ENCODE measurements around the gene RIPK4.
"Not testable (repeated sequence)": the region's sequence is repeated elsewhere in the genome, so short reads cannot be mapped to it uniquely, and the experiment has no call there.

RIPK4 gene

DNA sequence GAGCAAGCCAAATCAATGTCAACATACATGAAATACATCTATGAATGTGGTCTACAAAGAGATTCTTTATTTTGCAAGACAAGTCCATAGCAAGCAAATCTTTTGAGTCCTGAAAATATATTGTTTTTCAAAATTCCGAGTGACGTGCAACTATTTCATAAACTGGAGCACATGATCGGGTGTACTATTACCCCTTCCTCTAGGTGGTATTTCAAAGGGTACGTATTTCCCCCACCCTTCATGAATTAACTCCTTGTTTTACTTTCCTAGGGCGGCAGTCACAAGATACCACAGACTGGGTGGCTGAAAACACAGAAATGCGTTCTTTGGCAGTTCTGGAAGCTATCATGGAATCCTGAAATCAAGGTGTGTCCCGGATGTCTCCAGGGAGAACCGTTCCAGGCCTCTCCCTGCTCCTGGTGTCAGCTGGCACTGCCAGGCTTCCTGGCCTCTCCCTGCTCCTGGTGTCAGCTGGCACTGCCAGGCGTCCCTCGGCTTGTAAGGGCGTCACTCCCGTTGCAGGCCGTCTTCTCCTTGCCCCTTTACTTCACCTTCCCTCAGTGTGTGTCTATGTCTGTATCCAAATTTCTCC lies 55.3 kb downstream of the RIPK4 start:
- no peak for DNase-seq

DNA sequence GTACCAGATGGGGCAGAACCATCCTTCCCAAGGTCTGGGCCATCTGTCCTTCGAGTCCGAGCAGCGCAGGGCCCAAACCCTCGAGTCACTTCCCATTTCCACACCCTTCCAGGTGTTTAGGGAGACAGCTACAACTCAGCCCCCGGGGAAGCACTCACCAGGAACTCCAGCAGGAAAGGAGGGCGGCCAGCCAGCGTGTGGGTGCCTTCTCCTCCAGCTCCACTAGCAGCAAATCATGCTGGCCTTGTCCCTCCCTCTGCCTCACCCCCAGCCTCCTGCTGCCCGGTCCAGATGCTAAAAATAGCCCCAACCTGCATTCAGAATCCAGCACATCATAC lies 56.1 kb downstream of the RIPK4 start:
- no peak for DNase-seq

DNA sequence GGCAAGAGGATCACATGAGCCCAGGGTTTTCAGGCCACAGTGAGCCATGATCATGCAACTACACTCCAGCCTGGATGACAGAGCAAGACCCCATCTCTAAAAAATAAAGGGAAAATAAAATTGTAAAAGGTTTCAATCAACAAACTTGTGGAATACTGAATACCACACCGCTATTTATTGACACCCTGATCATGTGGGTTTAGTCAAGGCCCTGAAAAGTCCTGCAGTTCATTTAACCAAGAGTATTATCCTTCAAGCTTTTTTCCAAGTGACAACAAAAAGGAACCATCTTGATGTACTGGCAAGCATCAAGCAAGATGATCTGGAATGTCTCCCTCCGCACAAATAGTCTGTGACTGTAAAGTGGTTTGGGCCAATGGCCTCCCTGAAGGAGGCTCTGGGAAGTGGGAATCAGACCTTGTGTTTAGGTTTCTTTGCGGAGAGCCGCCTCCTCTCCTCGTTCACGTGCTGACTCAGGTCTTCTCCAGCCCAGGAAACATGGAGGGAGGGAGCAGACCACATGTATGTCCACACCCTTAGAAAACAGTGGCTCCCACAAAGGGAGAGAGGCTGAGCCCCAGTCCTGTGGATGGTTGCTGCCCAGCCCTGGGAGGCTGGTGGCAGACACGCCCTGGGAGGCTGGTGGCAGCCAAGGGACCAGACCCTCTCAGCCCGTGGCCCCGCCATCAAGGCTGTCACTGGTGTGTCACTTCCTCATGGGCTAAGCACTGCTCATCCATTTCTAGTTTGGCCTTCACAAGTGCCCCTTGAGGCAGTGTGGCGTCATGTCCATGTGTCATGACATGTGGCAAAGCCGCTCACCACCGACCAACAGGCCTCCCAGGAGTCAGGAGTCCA lies 56.7 kb downstream of the RIPK4 start:
- DNase-seq = no peak

DNA sequence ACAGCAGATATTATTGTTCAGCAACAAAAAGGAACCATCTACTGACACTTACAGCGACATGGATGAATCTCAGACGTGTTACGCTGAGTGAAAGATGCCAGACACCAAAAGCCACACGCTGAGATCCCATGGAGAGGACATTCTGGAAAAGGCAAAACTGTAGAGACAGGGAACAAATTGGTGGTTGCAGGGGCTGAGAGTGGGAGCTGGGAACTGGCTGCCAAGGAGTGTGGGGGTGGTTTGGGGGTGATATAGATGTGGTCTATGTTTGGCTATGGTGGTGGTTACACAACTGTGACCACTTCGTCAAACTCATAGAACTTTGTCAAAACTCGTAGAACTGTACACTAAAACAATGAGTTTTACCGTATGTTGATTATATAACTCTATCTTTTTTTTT lies 57.7 kb downstream of the RIPK4 start:
- no peak for DNase-seq

DNA sequence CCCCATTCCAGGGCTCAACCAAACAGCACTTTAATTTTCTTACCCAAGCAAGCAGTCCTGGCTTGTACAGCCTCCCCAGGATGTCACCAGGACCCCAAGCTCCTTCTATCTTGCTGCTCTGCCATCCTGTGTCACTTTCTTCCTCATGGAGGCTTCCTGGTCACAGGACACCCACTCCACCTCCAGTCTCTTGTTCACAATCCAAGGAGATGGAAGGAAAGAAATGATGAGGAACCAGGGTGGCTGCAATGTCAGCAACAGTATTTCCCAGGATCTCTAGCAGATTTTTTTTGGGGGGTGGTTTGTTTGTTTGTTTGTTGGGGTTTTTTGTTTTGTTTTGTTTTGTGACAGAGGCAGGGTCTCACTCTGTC lies 58.9 kb downstream of the RIPK4 start:
- no peak for DNase-seq

DNA sequence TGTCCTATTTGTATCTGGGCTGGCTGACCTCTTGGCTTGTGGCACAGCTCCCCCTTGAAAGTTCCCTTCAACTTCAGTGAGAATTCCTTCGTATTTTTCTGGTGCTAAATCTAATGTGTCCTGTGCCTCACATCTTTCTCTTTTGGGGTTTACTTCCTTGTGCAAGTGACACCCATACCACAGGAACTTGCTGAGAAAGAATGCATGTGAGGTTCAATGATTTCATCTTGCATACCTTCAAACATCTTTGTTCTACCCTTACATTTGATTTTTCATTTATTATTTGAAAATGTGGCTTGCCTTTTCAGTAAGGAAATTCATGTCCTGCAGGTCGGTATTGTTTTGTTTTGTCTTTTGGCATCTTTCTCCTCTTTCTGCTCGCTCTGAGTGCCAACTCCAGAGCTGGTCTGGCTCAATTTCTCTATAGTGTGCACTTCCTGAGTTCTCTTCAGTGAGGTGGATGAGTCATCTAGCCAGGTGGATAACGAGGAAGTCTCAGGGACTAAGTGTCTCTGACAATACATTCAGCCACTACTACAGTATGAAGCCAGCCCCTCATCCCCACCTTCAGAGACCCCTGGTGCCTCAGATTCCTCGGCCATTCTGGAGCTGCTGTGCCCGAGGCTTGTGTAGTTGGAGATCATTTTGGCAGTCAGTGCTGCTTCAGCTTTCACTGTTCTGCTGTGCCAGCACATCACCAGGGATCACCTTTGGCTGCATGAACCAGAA lies 59.5 kb downstream of the RIPK4 start:
- DNase-seq = no peak

DNA sequence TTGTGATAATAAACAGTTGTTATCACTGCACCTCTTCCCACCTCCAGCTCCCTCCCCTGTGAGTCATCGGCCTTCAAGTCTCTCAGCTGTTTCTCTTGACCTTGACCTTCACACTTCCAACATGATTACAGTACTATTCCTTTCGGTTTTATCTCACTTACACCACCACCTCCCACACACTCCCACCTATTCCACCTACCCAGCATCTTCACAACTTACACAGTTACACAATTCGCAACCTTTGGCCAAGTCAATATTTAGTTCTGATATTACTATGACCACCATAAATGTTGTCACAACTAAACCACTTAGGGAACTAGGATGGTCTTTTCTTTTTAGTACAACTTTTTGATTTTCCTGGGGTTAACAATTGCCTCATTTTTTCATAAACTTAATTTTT lies 60.2 kb downstream of the RIPK4 start:
- DNase-seq = peak; percentile 57

DNA sequence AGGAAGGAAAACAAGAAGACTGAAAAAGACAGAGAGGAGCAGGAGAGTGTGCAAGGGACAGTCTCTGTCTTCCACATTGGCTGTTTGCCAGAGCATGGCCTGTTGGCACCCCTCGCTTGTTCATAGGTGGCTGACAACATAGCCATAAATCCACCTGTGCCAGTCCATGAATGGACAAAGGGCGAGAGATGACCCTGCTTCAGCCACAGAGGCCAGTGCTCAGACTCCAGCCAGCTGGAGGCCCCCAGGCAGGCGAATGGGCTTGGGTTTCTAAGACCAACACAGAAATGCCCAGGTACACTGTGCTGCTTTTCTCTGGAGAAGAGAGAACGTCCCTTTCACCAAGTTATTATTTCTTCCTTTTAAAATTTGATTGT lies 60.6 kb downstream of the RIPK4 start:
- no peak for DNase-seq

DNA sequence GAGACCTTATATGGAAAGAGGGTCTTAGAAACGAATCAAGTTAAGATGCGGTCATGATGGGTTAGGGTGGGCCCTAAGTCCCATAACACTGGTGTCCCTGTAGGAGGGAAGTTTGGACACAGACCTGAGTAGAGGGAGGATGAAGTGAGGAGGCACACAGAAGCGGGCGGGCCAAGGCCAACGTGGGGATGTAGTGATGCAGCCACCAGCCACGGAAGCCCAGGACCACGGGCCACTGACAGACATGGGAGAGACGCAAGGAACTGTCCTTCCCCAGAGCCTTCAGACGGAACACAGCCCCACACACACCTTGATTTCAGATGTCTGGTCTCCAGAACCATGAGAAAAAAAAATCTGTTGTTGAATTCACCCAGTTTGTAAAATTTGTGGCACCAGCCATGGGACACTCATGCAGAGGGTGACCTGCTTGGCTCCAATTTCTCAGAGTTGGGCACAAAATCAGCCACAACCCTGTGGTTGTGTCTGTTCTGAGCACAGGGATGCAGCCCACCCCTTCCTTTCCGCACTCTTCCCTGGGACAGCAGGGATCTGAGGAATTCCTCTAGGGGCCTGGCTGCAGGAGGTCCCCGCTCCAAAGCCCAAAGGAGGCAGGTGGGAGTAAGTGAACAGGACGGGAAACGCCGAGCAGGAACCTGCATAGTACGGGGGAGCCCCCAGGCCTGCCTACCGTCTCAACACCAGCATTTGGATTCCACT lies 61.1 kb downstream of the RIPK4 start:
- DNase-seq = no peak

DNA sequence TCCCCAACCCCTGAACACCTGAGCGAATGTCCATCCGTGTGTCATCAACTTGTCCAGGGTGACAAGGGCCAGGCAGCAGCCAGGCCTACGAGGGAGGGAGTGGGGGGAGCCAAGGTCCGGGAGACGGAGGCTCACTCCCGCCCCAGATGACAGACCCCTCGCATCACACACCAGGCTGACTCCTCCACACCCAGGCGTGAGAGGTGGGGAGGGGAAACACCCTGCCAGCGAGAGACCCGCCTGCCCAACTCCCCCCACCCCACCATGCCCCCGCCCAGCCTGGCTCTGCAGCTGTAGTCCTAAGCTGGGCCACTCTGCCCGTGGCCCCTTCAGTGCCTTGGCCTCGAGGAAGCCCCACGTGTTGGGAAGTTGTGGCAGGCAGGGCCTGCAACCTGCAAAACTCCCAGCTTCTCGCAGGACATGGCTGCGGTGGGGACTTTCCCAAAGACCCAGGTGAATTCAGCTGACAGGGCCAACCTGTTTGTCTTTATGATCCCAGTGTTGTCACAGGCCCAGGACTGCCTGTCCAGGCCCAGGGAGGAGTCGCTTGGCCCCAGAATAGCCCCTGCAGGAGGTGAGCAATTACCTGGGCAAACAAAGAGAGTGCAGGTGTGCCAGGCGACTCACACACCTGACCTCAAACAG lies 62.9 kb downstream of the RIPK4 start:
- DNase-seq = no peak

DNA sequence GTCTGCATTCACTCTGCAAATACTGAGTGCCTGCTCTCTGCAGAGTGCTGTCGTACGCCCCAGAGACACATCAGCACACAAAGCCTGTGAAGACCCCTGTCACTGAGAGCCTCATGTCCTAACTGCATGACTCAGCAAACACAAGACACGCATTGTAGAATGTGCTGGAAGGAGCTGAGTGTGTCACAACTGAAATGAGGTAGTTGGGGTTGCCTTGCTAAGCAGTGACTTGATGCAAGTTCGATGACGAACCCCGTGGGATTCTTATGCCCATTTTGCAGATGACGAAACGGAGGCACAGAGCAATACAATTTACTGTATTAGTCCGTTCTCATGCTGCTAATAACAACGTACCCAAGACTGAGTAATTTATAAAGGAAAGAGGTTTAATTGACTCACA lies 65.1 kb downstream of the RIPK4 start:
- no peak for DNase-seq

DNA sequence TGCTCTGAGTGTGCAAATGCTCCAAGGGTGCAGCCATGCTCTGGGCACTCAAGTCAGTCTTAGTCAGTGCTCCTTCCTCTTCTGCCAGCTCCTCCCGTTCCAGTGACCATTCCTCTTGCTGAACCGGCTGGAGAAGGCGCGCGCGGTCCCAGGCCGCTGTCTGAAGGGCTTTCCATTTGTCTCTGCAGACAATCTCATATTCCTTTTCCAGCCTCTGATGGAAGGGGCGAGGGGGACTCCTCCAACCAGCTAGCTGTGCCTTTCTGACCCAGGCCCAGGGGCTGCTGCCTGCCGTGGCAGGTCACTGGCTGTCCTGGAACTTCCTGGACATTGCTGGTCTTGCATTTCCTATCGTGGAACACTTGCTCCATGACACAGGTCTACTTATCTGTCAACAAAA lies 67.5 kb downstream of the RIPK4 start:
- no peak for DNase-seq

DNA sequence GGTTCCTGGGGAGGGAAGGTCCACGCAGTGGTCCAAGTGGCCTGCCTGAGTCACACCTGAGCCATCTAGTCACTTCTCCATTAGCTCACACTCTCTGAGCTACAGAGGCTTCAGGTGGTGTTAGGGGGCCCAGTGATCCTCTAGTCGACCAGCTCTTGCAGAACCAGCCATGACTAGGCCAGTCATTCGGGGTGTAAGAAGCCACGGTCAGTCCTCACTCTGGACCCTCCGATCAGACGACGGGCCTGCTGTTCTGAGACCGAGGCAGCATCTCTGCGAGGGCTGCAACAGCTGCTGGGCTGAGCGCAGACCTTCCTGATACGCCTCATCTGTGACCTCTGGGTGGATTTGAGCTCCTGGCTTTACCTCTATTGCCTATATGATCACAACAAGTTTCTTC lies 68.8 kb downstream of the RIPK4 start:
- no peak for DNase-seq

DNA sequence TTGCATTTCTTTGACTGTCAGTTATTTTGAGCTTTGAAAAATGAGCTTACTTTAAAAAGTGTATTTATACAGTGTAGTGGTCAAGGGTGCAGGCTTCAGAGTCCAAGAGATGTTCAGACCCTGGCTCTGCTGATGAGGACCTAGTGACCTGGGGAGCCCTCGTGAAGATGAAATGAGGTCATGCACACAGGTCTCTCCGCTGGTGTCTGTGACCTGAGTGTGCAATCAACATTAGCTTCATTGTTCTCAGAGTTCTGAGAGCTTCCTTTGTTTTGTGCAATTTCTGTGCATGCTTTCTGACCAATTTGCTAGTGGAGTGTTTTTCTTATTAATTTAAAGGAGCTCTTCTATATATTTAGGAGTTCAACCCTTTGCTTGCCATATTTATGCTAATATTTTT lies 71.3 kb downstream of the RIPK4 start:
- DNase-seq = no peak

DNA sequence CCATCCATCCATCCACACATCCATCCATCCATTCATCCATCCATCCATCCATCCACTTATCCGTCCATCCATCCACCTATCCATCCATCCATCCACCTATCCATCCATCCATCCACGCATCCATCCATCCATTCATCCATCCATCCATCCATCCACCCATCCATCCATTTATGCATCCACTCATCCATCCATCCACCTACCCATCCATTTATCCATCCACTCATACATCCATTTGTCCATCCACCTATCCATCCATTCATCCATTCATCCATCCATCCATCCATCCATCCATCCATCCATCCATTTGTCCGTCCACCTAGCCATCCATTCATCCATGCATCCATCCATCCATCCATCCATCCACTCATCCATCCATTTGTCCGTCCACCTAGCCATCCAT lies 72.8 kb downstream of the RIPK4 start:
- DNase-seq = not testable (repeated sequence)

DNA sequence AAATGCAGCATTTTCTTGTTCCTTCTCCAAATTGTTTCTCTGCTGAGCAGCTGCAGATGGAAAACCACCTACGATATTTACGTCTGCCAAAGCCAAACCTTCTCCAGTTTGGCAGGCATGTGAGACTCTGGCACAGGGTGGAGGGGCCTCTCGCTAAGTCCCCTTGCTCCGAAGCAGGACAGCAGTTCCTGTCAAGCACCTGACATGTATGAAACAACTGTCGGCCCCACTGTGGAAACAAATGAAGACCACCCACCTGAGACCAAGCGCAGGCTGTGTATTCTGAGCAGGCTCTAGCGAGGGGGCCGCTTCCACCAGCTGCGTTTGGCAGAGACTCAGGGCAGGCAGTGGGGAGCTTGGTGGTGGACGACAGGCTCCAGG lies 74.7 kb downstream of the RIPK4 start:
- DNase-seq = no peak

DNA sequence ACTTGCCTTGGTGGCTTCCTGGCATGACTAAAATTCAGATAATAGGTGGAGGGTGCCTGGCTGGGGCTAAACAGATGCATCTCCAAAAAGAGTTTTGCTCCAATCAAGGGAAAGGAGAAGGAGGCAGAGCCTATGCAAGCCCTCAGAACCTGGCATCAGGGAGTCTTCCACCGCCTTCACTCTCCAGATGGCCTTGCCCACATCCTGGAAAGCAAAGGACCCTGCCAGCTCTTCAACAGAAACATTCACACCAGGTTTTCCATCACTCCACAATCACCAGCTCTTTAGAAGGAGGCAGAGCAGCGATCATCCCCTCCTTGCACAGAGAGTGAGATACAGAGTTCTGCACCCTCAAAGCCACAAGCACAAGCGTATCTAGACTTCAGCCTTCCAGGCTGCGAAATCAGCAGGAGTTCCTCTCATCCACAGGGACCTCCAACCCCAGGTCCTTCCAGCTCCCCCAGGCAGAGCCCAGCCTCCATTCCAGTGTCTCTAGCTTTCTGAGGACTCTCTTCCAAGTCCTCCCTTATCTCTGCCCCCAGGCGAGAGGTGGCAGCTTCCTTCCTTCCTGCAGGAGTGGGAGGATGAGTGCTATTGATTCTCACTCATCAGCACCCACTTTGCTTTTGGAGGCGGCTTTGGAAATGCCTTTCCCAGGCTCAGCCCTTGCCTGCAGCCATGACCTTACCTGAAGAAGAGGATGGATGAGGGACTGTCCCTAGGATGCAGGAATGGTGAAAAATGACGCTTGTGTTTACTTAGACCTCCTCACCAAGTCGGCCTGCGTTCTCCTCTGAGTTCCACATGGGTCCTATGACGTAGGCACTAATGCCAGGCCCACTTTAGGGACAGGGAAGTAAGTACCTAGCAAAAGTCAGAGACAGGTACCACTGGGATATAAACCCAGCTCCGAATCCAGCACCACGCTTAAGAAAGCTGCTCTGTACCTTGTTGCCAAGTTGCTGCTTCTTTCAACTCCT lies 75.4 kb downstream of the RIPK4 start:
- DNase-seq = no peak
